ENCODE measurements around the gene LZTS3. TPM values are rescaled to one million over a fixed set of nuclear protein-coding genes. Genes with fewer than 3 reads are reported as not detected.

Gene LZTS3
- total and polyA plus RNA-seq, 12 donors: 3.6 to 29.9 (median 11.5) TPM

DNA sequence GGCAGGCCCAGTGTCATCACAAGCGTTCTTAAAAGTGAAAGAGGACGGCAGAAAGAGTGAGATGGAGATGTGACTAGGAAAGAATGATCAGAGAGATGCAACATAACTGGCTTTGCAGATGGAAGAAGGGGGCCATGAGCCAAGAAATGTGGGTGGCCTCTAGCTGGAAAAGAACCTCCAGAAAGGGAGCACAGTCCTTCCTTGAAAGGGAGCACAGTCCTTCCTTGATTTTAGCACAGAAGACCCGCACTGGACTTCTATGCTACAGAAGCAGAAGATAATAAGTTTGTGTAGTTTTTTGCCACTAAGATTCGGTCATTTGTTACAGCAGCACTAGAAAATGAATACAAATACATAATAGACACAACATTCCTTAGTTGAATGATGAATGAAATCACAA is 7.0 kb upstream of the LZTS3 start:
- peaks cover 3 to 10% of the 10 kb centered on the region in 2 donors for H3K4me1 ChIP-seq (replicated peaks in 1 of 2)
- TF ChIP-seq, protein P1, sequence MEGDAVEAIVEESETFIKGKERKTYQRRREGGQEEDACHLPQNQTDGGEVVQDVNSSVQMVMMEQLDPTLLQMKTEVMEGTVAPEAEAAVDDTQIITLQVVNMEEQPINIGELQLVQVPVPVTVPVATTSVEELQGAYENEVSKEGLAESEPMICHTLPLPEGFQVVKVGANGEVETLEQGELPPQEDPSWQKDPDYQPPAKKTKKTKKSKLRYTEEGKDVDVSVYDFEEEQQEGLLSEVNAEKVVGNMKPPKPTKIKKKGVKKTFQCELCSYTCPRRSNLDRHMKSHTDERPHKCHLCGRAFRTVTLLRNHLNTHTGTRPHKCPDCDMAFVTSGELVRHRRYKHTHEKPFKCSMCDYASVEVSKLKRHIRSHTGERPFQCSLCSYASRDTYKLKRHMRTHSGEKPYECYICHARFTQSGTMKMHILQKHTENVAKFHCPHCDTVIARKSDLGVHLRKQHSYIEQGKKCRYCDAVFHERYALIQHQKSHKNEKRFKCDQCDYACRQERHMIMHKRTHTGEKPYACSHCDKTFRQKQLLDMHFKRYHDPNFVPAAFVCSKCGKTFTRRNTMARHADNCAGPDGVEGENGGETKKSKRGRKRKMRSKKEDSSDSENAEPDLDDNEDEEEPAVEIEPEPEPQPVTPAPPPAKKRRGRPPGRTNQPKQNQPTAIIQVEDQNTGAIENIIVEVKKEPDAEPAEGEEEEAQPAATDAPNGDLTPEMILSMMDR (IDR thresholded peaks at IDR 0.05): no peak
- no peak for TF ChIP-seq POLR2A (IDR thresholded peaks at IDR 0.05)
- 69 to 82% (median 75%) methylated on average over 4 of the region's 4 CpGs for WGBS, 4 donors
- no peaks in the 10 kb centered on the region for H3K9me3 ChIP-seq (replicated peaks in 1 of 3)
- intact Hi-C loops (cut with DNase I): no loop called here
- no peak overlapping the region for H3K4me3 ChIP-seq
- no peaks in the 10 kb centered on the region for H3K27me3 ChIP-seq
- DNase-seq: no peak
- no peak overlapping the region for H3K27ac ChIP-seq
- H3K36me3 ChIP-seq (replicated peaks in 1 of 2): no peaks in the 10 kb centered on the region

- intact Hi-C loops (cut with DNase I): no loop called here
- H3K27me3 ChIP-seq: no peaks in the 10 kb centered on the region
- no peaks in the 10 kb centered on the region for H3K36me3 ChIP-seq (replicated peaks in 1 of 2)
- no peak for DNase-seq
- H3K4me1 ChIP-seq (replicated peaks in 1 of 2): peaks cover 11 to 23% of the 10 kb centered on the region in 2 donors
- WGBS, 4 donors: 82 to 84% (median 83%) methylated on average over 8 of the region's 8 CpGs
- H3K27ac ChIP-seq: no peak overlapping the region
- H3K4me3 ChIP-seq: no peak overlapping the region
- H3K9me3 ChIP-seq (replicated peaks in 1 of 3): no peaks in the 10 kb centered on the region
- TF ChIP-seq, protein P1 (IDR thresholded peaks at IDR 0.05): no peak
- no peak for TF ChIP-seq POLR2A (IDR thresholded peaks at IDR 0.05)
These were observed 4.6 kb upstream of the LZTS3 start for GRCh38 chr20:3177746-3178485.

DNA sequence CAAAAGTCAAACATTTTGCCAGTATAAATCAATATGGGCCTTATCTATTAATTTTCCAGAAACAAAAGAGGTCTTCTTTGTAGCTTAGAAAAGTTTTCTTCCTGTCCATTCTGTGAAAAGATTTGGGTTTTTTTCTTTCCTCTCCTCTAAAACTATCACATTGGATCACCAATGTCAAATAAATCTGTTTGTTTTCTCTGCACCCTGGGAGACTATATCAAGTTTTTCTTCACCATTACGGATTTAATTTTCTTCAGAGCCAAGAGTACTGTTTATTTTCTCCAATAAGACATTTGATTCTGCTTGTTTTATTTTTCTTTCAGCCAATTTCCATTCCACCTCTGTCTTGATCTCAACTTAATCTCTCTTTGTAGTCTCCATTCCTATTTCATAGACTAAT is 1.9 kb upstream of the LZTS3 start:
- Histone ChIP-seq H3K36me3 (replicated peaks in 1 of 2) (no peaks in the 10 kb centered on the region), H3K27me3 (no peaks in the 10 kb centered on the region), H3K4me3 (peak overlapping the region in 1 of 4 donors; percentile 75), H3K27ac (peak overlapping the region in 2 of 5 donors; percentile 78 to 83), H3K9me3 (replicated peaks in 1 of 3) (no peaks in the 10 kb centered on the region), H3K4me1 (replicated peaks in 1 of 2) (peaks cover 15 to 29% of the 10 kb centered on the region in 2 donors)
- intact Hi-C loops (cut with DNase I): no loop called here
- no peak for DNase-seq
- TF ChIP-seq POLR2A (IDR thresholded peaks at IDR 0.05): no peak
- TF ChIP-seq, protein P1 (IDR thresholded peaks at IDR 0.05): no peak
- 17 to 46% (median 34%) methylated on average over 1 of the region's 1 CpG for WGBS, 4 donors

GRCh38 chr20:3174442-3175261 is 1.3 kb upstream of the LZTS3 start:
- peak overlapping the region; percentile 3 to 75 (median 70) for H3K4me3 ChIP-seq
- H3K27me3 ChIP-seq: no peaks in the 10 kb centered on the region
- peak overlapping the region in 4 of 5 donors; percentile 47 to 83 (median 80) for H3K27ac ChIP-seq
- DNase-seq: peak in 1 of 7 donors; percentile 45
- intact Hi-C loops (cut with DNase I): no loop called here
- no peaks in the 10 kb centered on the region for H3K36me3 ChIP-seq (replicated peaks in 1 of 2)
- TF ChIP-seq, protein P1 (IDR thresholded peaks at IDR 0.05): peak in 1 of 6 experiments; percentile 8
- TF ChIP-seq POLR2A (IDR thresholded peaks at IDR 0.05): no peak
- H3K9me3 ChIP-seq (replicated peaks in 1 of 3): no peaks in the 10 kb centered on the region
- peaks cover 15 to 29% of the 10 kb centered on the region in 2 donors for H3K4me1 ChIP-seq (replicated peaks in 1 of 2)
- 8 to 12% (median 10%) methylated on average over 13 of the region's 13 CpGs for WGBS, 4 donors

Measured in adrenal gland (tissue), 12 donors.